SIG-M5 treated with dmso at 0.1 percent for 504 hours (cell line): ENCODE measurements around the gene MSANTD4.
"Not testable (repeated sequence)": the region's sequence is repeated elsewhere in the genome, so short reads cannot be mapped to it uniquely, and the experiment has no call there.

ENCODE experiments used
- DNase-seq: peaks from one replicate; lab custom pipeline; 2025; ENCODE audit not compliant: unreplicated experiment; lab: John Stamatoyannopoulos, UW

MSANTD4 gene

DNA sequence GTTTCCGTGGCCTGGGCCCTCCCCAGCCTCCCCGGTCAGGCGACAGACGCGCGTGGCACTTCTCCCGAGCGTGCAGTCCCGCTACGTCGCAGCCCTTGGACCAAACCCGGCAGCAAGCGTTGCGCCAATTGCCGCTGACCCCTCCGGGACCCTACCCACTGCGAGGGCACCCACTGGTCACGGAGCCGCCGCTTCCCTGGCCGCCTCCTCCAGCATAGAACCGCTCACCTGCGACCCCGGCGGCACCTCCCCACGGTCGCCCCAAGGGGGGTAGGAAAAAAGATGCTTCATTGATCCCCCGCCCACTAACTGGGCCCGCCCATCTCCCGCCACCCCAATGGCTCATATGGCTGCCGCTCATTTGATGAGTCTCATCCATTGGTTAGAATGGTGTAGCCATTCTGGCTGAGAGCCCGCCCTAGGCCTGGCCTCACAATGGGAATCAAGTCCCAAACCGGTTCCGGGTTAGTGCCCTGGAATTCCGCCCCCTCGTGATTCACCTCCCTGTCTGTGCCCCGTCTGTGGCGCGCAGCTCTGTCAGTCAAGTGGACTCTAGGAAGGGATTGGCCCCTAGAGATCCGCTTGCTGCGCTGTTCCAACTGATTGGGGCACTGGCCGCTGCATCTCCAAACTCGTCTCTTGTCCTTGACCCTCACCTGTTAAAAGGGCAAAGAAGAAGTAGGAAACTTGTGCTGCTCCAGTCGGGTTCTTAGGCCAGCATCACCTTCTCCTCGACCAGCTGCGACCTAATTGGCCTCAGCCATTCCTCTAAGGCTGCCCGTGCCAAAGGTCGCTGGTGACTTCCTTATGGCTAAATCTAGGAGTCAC, at the start of gene MSANTD4:
MSANTD4 (minus strand) TSS at position 274 of the 828 bp plus-strand sequence. CDS start 11,323 bp downstream, outside the sequence.
- DNase-seq, result peak; percentile 98

DNA sequence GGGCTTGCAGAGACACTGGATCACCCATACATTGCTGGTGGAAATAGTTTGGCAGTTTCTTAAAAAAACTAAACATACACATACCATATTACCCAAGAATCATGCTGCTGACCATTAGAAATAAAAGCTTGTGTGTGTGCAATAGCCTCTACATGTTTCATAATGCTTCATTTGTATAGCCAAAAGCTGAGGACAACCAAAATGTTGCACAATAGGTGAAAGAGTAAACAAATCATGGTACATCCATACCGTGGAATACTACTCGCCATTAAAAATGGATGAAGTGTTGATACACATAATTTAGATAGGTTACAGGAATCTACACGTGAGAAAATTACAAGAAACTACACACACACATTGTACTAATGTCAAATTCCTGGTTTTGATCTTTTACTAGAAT, 48.6 kb upstream of the MSANTD4 start:
- DNase-seq, result no peak

DNA sequence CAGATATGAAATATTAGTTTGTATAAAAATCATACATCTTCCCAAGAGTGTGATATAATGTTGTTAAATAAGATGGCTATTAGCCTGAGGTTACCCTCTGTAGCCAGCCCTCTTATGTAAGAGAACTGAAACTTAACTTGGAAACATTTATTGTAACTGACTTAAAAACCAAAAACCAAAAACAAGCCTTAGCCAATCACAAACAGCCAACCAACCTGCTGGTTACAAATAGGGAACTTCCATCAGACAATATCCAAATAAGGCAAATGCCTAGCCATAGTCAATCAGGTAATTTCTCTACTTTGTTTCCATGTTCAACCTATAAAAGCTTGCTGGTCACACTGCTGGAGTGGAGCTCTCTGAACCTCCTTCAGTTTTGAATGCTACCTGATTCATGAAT, 41.0 kb upstream of the MSANTD4 start:
- DNase-seq, result peak; percentile 5

DNA sequence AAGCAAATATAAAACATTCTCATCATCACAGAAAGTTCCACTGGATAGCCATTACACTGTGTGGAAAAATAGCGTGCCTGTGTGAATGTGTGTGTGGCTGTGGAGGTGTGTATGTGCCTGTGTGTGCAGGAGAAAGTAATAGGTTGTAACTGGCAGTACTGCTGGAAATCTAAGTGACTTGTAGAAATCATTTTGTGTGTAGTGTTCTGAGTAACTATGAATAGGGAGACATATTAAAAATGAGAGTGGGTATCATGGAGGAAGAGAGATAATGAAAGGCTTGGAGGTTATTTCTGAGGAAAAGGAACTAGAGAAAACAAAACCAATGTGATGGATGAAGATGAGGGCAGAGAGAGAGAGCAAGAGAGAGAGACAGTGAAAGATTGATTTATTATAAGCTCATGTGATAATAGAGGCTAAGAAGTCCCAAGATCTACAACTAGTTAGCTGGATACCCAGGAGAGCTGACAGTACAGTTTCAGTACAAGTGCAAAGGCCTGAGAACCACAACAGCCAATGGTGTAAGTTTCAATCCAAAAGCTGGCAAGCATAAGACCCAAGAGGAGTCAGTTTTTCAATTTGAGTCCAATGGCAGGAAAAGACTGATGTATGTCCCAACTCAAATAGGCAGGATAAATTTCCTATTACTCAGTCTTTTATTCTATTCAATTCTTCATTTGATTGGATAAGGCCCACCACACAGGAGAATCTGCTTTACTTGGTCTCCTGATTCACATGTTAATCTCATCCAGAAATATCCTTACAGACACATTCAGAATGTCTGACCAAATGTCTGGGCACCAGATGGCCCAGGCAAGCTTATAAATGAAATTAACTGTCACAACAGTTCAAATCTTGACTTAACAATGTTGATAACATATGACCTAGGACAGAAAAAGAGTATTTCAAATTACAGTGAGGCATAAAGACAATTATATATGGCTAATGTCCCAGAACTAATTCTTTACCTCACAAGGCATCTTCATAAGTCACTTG, 40.2 kb upstream of the MSANTD4 start:
- no peak for DNase-seq

DNA sequence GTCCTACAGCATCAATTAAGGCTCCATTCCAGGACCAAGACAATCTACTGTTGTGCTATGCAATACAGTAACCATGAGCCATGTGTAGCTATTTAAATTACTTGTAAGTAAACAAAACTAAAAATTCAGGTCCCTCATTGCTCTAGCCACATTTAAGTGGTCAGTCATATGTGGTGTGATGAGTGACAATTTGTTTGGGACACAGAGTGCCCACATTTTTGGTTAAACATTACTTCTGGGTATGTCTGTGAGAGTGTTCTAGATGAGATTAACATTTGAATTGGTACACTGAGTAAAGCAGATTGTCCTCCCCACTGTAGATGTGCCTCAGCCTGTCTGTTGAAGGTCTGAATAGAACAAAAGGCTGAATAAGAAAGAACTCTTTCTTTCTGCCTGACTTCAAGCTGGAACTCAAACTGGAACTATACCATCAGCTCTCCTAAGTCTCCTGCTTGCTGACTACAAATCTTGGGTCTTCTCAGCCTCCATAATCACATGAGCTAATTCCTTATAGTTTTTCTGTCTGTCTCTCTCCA, 39.3 kb upstream of the MSANTD4 start:
- no peak for DNase-seq

DNA sequence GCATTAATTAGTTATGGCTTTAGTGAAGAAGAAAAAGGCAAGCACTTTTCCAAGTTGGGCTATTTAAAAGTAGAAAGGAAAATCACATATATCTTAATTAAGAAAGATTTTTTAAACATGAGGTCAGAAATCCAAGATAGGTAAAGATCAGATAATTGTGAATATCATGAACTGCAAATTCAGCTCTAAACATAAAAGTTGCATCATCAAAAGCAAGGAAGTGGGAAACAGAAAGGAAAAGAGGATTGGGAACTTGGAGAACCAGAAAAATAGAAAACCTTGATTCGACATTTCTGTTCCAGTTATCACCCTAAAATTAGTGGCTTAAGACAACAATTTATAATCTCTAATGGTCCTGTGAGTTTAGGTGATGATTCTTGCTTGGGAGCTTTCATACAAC, 37.6 kb upstream of the MSANTD4 start:
- no peak for DNase-seq

DNA sequence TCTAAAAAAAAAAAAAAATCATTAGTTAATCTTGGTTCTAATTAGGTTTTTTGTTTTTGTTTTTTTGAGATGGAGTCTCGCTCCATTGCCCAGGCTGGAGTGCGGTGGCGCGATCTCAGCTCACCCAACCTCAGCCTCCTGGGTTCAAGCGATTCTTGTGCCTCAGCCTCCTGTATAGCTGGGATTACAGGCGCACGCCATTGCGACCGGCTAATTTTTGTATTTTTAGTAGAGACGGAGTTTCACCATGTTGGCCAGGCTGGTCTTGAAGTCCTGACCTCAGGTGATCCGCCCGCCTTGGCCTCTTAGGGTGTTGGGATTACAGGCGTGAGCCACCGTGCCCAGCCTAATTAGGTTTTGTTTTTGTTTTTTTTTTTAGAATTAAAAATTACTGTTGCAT, 36.3 kb upstream of the MSANTD4 start:
- DNase-seq, result not testable (repeated sequence)

DNA sequence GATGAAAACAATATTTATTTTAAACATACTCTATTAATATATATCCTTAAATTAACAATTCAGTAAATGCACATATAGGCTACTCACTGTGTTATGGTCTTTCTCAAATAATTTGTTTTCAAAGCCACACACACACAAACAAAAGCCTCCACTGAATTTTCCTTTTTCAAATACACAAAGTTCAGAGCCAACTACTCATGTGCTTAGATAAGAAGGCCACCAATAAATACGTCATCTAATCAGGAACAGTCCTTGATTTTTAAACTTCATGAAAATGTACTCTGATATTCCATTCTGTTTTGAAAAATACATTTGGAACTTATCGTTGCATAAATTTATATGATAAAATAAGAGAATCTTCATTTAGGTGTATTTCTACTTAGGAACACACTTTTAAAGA, 29.1 kb upstream of the MSANTD4 start:
- no peak for DNase-seq

DNA sequence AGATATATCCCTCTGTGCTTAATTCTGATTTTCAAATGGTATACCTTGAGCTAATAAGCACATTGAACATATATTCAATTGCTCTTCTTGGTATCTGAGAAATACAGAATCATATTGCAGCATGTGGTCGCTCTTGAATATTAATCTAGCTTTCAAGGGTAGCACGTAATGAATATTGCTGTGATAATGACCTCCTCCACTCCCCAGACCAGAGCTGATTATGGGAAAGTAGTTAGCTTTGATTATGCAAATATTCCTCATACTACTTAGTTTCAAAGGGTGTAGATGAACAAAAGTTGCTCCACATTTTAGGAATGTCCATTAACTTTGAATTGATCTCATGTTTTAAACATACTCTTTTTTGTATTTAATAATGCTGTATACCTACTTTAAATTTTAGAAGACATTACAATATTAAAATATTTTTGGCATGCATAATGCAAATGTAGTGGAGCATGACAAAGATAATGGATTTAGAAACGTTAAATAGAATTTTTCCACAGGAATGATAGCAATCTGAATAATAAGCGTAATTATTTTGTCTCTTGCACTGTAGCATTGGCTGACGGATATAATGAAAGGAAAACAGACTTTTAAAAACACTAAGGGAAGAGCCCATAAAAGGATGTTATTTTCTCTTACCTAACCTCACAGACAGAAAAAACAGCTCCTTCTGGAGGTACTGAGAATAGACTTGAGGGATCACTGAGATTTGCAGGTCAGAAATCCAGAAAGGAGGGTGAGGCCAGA, 27.9 kb upstream of the MSANTD4 start:
- no peak for DNase-seq

DNA sequence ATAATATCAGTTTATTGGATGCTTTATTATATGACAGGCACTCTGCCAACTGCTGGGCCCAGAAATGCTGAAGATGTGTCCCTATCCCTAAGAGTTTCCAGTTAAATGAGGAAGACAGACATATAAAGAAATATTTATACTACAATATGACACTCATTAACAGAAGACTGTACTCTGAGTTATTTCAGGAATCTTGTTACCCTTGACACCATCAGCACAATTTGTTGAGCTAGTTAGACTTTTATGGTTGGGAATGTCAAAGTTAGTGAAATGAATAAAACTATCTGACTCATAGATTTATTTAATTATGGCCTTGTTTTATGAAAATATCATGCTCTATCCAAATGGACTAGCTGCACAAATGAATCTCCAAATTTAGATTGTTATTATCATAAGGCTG, 25.6 kb upstream of the MSANTD4 start:
- no peak for DNase-seq

DNA sequence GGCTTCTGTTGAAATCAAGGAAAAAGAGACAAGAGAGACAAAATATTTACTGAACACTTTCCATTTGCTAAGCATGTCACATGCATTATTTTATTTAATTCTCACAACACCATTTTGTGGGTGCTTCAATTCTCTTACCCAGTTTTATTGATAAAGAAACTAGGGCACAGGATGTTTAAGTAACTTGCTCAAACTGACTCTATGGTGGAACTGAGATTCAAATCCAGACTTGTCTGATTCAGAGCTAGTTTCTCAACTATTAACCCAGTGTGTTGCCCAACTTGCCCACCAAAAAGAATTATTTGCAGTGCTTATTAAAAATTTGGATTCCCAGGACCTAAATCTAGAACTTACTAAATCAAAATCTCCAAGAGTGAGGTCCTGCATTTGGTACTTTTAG, 21.5 kb upstream of the MSANTD4 start:
- DNase-seq, result no peak

DNA sequence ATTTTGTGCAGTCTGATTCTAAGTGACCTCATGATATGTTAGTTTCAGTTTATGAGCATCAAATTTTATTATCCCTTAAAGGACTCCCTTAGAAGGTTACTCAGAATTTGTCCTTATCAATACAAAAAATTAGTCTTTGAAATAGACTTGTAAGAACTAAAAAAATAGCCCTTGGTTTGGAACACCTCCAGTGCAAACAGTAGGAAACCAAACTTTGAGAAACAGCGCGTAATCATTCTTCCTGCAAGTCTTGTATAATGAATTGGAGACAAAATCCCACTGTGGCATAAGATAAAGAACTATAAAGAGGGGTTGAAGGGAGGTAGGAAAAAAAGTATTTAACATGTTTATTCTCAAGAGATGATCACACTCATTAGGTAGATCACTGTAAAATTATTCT, 10.8 kb upstream of the MSANTD4 start:
- DNase-seq, result no peak

DNA sequence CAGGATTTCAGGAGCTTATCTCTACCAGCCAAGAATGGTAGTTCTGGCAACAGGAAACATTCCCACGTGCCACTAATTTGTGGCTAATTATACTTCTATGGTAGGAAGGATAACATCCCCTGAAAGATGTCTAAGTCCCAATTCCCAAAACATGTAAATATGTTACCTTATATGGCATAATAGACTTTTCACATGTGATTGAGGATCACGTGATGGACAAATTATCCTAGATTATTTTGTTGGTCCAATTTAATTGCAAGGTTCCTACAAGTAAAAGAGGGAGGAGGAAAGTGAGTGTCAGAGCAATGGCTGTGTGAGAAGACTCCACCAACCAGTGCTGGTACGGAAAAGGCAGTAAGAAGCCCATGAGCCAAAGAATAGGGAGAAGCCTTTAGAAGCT, 9.9 kb upstream of the MSANTD4 start:
- no peak for DNase-seq

DNA sequence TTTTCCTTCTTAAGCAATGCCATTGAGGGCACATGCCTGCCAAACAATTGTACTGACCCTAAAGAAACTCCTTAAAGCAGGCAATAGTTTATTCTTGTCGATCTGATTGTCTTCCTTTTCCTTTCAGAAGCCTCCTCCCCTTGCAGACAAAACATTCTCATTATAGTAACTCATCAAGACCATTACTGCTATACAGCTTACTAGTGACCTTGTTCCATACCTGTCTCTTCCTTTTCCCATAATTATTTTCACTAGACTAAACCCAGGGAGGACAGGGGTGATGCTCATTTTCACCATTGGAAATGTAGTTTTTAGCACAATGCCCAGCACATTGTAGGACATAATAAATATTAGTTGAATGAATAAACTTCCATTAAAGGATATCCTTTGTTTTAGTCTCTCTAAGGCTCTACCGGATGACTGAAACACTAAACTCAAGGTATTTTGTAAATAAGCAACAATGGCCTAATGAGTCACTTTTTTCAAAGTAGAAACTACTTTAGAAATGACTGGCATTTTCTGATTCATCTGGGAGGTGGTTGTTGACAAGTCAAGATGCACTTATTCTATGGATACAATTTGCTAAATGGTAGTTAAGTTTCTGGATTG, 9.3 kb upstream of the MSANTD4 start:
- no peak for DNase-seq

DNA sequence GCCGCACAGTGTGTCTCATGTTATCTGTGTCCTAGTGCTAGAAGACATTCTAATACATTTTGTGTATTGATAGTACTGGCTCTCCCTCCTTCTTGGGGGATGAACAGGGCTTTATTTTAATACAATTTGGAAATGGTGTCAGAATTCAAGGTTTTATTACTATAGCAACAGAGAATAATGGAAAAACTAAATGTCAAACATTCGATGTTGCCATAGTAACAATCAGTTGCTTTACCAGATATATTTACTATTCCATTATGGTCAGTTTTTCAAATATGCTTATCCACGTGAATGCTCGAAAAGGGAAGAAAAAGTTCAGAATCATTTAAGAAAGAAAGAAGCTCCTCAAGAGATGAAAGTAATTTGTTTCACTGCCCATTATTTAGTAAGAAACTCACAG, 8.6 kb upstream of the MSANTD4 start:
- no peak for DNase-seq

DNA sequence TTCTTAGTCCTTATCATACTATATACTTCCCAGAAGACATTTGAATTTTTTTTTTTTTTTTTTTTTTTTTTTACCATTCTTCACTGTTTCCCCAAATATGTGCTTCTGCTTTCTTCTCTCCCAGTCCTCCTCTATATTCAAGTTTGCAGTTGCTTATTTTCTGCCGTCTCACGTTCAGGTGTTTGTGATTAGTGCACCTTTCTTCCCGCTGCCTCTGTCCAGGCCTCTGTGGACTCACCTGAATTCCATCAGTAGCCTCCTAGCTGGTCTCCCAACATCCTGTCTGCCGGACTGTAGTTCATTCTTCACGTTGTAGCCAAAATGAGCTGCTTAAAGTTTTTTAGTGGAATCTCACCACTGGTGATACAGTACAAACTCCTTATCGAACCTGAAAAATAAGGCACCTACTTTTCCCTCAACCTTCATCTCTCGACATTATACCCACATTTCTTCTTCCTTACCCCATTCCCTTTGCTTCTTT, 795 bp upstream of the MSANTD4 start:
- DNase-seq, result no peak

DNA sequence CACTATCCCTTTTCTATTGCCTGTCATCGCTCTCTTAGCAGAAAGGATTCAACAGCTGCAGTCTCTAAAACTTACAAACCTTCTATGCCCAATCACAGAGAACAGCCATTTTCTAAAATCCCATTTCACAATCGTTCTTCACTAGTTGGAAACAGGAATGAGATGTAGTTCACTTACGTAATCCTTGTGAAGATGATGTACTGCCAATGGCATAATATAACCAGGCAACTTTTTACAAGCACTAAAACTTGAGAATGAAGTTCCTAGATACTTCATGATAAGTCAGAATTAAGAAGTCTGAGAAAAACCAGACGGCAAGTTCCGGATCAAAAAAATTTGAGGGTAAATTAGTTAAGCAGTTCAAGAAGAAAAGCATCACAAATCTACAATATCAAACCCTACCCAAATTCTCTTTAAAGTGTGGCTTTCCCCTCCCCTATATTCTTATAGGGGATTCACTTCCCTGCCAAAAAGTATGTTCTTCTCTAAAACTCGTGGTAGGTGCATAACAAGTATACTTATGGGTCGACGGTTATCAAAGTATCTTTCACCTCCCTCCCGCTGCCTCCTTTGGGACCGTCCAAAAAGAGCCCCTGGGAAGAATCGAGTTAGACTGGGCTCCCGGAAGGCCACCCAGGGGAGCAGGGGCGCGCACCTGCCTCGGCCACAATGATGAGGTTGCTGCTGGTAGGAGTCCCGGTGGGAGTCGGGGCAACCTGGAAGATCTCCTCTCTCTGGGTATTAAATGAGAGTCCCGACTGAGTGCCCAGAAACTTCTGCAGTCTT, 666 bp downstream of the MSANTD4 start:
- DNase-seq, result peak; percentile 72

DNA sequence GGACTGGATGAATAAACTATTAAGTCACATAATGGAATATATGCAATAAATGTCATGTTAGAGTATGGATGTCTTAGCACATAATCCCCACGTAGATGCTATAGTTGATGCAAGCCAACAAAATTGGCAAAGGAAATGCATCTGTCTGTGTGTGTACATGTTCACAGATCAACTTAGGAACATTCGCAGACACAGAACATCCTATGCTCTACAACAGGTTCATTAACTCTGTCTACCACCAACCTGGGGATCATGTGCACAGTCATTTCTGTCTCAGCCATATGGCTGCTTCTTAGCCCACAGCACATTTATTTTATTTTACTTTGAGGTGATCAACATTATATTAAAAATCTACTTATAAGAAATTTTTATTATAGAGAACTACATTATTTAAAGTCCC, 4.9 kb downstream of the MSANTD4 start:
- DNase-seq, result no peak

DNA sequence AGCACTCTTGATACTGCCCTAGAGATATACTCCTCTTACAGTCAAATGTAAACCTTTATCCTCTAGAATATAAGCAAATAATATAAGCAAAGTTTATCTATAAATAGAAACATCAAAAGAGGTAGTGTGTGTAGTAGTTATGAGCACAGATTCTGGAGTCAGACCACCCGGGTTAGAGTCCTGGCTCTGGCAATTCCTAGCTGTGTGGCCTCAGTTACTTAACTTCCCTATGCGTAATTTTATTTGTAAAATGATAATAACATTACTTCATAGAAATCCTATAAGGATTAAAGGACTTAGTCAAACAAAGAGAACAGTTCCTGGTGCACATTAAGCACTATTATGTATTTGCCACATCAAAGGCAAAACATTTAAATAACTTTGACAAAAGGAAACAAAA, 7.0 kb downstream of the MSANTD4 start:
- DNase-seq, result no peak

DNA sequence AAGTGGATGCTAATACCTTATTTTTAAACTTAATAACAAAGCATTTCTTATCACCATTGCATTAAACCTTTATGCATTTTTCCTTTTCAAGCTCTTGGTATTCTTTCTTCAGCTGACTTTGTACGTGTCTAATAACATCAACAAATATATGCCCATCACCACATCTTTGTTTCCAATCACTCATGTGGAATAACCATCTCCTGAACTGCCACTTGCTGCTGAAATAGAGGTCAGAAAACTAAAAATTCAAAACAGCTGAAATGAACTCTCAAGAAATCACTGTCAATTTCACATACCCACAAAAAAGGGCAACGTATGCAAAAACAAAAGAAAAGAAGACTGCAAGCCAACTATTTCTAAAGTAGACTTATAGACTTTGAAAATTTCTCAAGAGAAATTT, 7.4 kb downstream of the MSANTD4 start:
- DNase-seq, result no peak
